IPS-15b (cell line): Measurements from ENCODE around the gene TUT1.

ENCODE experiments used
- H3K27me3 ChIP-seq: one replicate; pipeline ENCODE4 v1.6.1; 2013; ENCODE audit warnings: low read length; ENCODE audit not compliant: control insufficient read depth, insufficient read depth
- H3K36me3 ChIP-seq: one replicate; pipeline ENCODE4 v1.6.1; 2013; ENCODE audit warnings: low read length; ENCODE audit not compliant: control insufficient read depth, insufficient read depth
- H3K4me1 ChIP-seq: one replicate; pipeline ENCODE4 v1.6.1; 2013; ENCODE audit warnings: mild to moderate bottlenecking, low read length; ENCODE audit not compliant: control insufficient read depth, insufficient read depth
- H3K4me3 ChIP-seq: one replicate; pipeline ENCODE4 v1.5.1; 2013; ENCODE audit warnings: low read depth, low read length
- H3K9ac ChIP-seq: one replicate; pipeline ENCODE4 v1.6.1; 2013; ENCODE audit warnings: low read depth, mild to moderate bottlenecking, low read length
- H3K9me3 ChIP-seq: one replicate; pipeline ENCODE4 v1.6.1; 2013; ENCODE audit warnings: mild to moderate bottlenecking, low read length; ENCODE audit not compliant: control insufficient read depth, insufficient read depth

Gene TUT1

DNA sequence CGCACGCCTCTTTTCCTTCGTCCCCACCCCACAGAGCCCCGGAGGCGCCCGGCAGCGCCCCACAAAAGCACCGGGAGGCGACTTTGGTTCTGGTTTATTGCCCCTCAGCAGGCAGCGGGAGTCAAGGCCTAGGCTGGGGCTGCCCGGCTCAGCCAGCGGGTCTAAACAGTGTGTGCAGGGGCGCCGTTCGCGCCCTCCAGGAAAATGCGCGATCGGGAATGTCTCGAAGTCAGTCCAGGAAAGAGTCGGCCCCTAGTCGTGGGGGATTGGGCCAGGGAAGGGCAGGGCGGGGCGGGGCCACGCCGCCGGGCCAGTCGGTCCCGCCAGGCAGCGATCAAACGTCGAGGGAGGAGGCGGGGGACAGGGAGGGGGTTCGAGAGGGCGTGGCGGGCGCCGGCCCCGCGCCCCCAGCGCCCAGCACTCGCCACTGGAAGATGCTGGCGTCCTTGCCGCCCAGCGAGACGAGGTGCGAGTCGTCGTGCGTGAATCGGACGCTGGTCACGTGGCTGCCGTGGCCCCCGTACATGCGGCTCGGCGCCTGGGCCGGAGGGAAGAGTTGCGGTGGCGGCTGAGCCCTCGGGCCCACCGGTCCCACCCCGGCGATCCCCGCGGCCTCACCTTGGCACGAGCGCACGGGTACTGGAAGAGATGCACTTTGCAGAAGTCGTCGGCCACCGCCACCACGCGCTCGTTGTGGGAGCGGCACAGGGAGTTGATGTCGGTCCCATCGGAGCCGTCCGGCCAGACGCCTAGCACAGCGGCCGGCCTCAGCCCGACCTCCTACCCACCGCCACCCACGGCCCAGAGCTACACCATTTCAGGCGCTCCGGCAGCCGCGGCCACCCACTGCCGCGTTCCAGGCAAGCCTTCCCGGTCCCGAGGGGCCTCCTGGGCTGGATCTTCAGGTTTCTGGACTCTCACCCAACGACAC, 11.1 kb upstream of the TUT1 start:
- Histone ChIP-seq H3K4me1 (peaks cover 11% of the 10 kb centered on the region), H3K4me3 (peak overlapping the region; percentile 86), H3K36me3 (peaks cover 16% of the 10 kb centered on the region), H3K9me3 (no peaks in the 10 kb centered on the region), H3K9ac (peak overlapping the region; percentile 48), H3K27me3 (peaks cover 17% of the 10 kb centered on the region)

GRCh38 chr11:62601372-62602140, 10.2 kb upstream of the TUT1 start, which contains the start of gene MTA2:
TSS of gene MTA2 (minus strand) at chr11:62601865. CDS start at chr11:62601450, 415 bp downstream.
- peaks cover 11% of the 10 kb centered on the region for H3K4me1 ChIP-seq
- peak within 1 kb of the TSS; percentile 86 for H3K4me3 ChIP-seq
- peak within 1 kb of the TSS; percentile 87 for H3K9ac ChIP-seq
- H3K36me3 ChIP-seq: peaks cover 22% of the 10 kb centered on the region
- peaks cover 17% of the 10 kb centered on the region for H3K27me3 ChIP-seq
- no peaks in the 10 kb centered on the region for H3K9me3 ChIP-seq

DNA sequence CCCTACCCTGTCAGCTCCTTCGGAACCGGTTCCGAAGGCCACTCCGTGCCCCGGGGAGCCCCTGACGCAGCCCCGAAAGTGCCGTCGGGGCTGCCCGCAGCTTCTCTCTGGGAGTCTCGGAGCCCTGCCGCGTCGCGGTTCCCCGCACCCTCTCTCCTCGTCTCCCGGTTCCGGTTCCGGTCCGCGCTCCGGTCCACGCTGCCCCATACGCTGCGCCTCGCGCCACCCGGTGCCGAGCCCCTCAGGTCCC, 9.7 kb upstream of the TUT1 start:
- Histone ChIP-seq H3K9ac (peak overlapping the region; percentile 87), H3K4me3 (peak overlapping the region; percentile 86), H3K4me1 (peaks cover 11% of the 10 kb centered on the region), H3K27me3 (peaks cover 17% of the 10 kb centered on the region), H3K36me3 (peaks cover 25% of the 10 kb centered on the region), H3K9me3 (no peaks in the 10 kb centered on the region)

- Histone ChIP-seq H3K4me1 (peaks cover 11% of the 10 kb centered on the region), H3K36me3 (peaks cover 29% of the 10 kb centered on the region), H3K9ac (peak overlapping the region; percentile 87), H3K27me3 (peaks cover 17% of the 10 kb centered on the region), H3K9me3 (no peaks in the 10 kb centered on the region), H3K4me3 (peak overlapping the region; percentile 86)
Measured at GRCh38 chr11:62600367-62601121, 9.2 kb upstream of the TUT1 start.

- Histone ChIP-seq H3K9ac (no peak overlapping the region), H3K4me1 (peaks cover 11% of the 10 kb centered on the region), H3K4me3 (peak overlapping the region; percentile 86)
Measured at GRCh38 chr11:62599901-62600300, 8.6 kb upstream of the TUT1 start.

DNA sequence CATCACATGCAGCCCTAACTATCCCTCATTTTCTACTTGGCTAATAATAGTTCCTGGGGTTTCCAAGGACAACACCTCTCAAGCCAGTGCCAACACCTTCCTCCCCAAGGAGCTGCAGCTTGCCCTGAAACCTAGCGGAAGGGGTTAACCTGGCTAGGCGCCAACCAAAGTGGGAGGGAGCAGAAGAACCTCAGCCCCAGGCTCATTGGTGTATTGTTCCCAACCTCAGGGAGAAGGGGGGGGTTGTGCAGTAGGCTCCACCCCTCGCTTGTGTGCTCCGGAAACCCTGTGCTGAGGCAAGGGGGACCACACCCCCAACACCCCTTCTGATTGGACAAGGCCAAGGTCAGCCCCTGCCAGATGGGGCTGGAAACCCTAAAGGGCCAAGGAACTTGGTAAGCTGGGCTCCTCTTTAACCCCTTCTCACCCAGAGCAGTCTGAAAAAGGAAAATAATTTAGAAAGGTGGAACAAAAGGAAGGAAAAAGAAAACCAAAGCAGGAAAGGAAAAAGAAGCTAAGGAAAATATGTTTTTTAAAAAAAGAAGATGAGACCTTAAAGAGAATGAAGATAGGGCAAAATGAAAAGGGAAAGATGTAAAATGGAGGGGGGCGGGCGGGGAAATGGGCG, 7.9 kb upstream of the TUT1 start:
- Histone ChIP-seq H3K27me3 (peaks cover 15% of the 10 kb centered on the region), H3K36me3 (peaks cover 36% of the 10 kb centered on the region), H3K9me3 (no peaks in the 10 kb centered on the region), H3K4me1 (peaks cover 11% of the 10 kb centered on the region), H3K4me3 (peak overlapping the region; percentile 86), H3K9ac (no peak overlapping the region)

More at GRCh38 chr11:62599901-62600300, 8.6 kb upstream of the TUT1 start:
- H3K36me3 ChIP-seq: peaks cover 33% of the 10 kb centered on the region
- no peaks in the 10 kb centered on the region for H3K9me3 ChIP-seq
- H3K27me3 ChIP-seq: peaks cover 17% of the 10 kb centered on the region

- Histone ChIP-seq H3K4me3 (no peak overlapping the region), H3K4me1 (peaks cover 12% of the 10 kb centered on the region), H3K9ac (no peak overlapping the region), H3K36me3 (peaks cover 36% of the 10 kb centered on the region), H3K9me3 (no peaks in the 10 kb centered on the region), H3K27me3 (no peaks in the 10 kb centered on the region)
Measured at GRCh38 chr11:62595124-62595523, 3.8 kb upstream of the TUT1 start.

DNA sequence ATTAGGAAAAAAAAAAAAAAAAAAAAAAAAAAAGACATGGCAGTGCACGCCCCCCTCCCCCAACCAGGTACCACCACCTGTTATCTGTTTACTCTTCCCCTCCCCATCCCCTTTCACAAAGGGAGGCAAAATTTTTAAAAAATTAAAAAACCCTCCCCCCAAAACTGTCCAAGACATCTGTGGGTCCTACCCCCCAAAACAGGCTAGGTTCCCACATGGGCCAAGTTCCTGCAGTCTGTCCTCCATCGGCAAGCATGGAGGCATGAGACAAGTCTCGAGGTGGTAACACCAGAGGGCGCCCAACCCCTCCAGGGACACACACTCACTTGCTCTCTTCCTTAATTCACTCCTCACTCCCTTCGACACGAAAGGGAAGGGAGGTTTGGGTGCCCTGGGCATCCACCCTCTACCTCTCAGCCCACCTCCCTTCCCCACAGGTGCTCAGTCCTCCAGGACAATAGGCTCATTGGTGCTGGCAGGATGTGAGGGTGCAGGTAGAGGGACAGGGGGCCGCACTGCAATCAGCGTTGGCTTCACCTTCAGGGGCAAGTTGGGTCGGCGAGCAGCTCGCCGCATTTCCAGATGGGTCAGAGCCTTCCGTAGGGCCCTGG, 2.2 kb upstream of the TUT1 start:
- Histone ChIP-seq H3K4me3 (no peak overlapping the region), H3K36me3 (peaks cover 34% of the 10 kb centered on the region), H3K4me1 (peaks cover 4% of the 10 kb centered on the region), H3K9me3 (no peaks in the 10 kb centered on the region), H3K9ac (no peak overlapping the region), H3K27me3 (no peaks in the 10 kb centered on the region)

DNA sequence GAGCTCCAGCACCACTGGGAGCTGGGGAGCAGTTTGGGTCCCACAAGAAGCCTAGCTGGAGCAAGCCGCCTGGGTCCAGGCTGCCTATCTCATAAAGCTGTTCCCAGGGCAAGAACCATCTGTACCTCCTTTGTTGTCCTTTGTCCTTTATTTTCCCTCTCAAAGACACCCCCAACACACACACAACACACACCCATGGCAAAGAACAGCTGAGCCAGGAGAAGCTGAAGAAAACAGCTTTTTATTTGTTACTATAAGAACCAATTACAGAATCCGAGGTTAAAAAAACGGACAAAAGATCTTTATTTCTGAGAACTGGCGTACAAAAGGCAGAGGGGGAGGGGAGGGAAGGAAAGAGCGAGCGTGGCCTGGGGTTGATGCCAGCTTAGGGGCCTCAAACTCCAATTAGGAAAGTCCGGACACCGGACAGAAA, 1.7 kb upstream of the TUT1 start:
- no peak overlapping the region for H3K9ac ChIP-seq

DNA sequence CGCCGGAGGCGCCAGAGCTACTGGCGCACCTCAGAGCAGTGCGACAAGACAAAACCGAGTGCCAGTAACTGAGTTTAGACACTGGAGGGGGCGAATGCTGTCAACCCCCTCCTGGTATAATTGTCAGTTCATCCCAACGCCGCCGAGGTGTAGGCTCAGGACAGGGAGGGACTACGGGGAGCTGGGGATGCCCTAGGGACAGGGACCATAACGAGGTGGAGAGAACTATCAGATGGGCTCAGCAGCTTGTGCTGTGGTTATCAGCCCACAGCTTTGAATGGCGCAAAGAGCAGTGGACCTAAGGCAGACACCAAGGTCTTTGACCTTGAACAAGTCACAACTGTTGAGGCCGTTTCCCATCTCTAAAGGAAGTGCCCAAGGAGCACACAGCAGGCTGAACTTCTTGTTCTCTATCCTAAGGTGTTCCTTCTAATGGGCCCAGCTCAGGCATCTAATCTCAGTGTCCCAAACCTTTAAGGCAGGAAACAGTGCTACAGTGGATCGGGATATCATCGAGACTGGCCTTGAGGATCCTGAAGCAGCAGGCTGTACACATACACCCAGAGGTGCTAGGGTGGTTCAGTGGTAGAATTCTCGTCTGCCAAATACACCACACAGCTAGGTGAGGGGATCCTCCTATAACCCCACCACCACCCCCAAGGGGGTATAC, 958 bp upstream of the TUT1 start:
- peak overlapping the region; percentile 57 for H3K9ac ChIP-seq
- H3K4me3 ChIP-seq: peak overlapping the region; percentile 81
- H3K9me3 ChIP-seq: no peaks in the 10 kb centered on the region
- H3K36me3 ChIP-seq: peaks cover 24% of the 10 kb centered on the region
- H3K27me3 ChIP-seq: no peaks in the 10 kb centered on the region
- H3K4me1 ChIP-seq: peaks cover 4% of the 10 kb centered on the region

More for the DNA sequence above, 1.7 kb upstream of the TUT1 start:
- Histone ChIP-seq H3K9me3 (no peaks in the 10 kb centered on the region), H3K36me3 (peaks cover 32% of the 10 kb centered on the region), H3K4me3 (no peak overlapping the region), H3K27me3 (no peaks in the 10 kb centered on the region), H3K4me1 (peaks cover 4% of the 10 kb centered on the region)
